ENCODE results near the gene RNF213. TPM values are rescaled to one million over a fixed set of nuclear protein-coding genes. Genes with fewer than 3 reads are reported as not detected.

Gene RNF213
- total RNA-seq, 1 experiment from 2014 or later: 70.5 TPM

DNA sequence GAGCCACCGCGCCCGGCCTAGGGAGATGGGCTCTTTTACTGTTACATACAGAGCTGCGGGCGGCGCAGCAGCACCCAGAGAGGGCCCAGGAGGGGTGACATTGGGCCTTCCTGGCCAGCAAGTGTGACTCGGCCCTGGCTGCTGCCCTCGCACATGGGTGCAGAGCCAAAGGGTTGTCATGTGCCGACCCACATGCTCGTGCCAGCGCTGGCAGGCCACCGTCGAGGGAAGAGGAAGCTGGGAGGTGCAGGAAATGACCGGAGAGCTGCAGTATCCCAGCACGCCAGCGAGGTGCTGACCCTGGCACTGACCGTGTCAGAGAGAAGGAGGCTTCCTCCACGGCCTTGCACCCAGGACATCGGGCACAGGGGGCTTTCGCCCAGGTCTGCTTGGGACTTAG is 162.3 kb downstream of the RNF213 start:
- no peak for DNase-seq (ENCODE audit: low spot score)
- peaks cover 4% of the 10 kb centered on the region; the same call in 1 of the 2 replicates for H3K36me3 Mint-ChIP-seq
- TF ChIP-seq, protein P1, sequence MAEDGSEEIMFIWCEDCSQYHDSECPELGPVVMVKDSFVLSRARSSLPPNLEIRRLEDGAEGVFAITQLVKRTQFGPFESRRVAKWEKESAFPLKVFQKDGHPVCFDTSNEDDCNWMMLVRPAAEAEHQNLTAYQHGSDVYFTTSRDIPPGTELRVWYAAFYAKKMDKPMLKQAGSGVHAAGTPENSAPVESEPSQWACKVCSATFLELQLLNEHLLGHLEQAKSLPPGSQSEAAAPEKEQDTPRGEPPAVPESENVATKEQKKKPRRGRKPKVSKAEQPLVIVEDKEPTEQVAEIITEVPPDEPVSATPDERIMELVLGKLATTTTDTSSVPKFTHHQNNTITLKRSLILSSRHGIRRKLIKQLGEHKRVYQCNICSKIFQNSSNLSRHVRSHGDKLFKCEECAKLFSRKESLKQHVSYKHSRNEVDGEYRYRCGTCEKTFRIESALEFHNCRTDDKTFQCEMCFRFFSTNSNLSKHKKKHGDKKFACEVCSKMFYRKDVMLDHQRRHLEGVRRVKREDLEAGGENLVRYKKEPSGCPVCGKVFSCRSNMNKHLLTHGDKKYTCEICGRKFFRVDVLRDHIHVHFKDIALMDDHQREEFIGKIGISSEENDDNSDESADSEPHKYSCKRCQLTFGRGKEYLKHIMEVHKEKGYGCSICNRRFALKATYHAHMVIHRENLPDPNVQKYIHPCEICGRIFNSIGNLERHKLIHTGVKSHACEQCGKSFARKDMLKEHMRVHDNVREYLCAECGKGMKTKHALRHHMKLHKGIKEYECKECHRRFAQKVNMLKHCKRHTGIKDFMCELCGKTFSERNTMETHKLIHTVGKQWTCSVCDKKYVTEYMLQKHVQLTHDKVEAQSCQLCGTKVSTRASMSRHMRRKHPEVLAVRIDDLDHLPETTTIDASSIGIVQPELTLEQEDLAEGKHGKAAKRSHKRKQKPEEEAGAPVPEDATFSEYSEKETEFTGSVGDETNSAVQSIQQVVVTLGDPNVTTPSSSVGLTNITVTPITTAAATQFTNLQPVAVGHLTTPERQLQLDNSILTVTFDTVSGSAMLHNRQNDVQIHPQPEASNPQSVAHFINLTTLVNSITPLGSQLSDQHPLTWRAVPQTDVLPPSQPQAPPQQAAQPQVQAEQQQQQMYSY (CRISPR knock-in tag; IDR thresholded peaks at IDR 0.05): no peak
- TF ChIP-seq, protein P2, sequence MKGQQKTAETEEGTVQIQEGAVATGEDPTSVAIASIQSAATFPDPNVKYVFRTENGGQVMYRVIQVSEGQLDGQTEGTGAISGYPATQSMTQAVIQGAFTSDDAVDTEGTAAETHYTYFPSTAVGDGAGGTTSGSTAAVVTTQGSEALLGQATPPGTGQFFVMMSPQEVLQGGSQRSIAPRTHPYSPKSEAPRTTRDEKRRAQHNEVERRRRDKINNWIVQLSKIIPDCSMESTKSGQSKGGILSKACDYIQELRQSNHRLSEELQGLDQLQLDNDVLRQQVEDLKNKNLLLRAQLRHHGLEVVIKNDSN (CRISPR knock-in tag; IDR thresholded peaks at IDR 0.05): no peak
- TF ChIP-seq, protein P3, sequence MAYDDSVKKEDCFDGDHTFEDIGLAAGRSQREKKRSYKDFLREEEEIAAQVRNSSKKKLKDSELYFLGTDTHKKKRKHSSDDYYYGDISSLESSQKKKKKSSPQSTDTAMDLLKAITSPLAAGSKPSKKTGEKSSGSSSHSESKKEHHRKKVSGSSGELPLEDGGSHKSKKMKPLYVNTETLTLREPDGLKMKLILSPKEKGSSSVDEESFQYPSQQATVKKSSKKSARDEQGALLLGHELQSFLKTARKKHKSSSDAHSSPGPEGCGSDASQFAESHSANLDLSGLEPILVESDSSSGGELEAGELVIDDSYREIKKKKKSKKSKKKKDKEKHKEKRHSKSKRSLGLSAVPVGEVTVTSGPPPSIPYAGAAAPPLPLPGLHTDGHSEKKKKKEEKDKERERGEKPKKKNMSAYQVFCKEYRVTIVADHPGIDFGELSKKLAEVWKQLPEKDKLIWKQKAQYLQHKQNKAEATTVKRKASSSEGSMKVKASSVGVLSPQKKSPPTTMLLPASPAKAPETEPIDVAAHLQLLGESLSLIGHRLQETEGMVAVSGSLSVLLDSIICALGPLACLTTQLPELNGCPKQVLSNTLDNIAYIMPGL (CRISPR knock-in tag; IDR thresholded peaks at IDR 0.05): no peak
- TF ChIP-seq, protein P4, sequence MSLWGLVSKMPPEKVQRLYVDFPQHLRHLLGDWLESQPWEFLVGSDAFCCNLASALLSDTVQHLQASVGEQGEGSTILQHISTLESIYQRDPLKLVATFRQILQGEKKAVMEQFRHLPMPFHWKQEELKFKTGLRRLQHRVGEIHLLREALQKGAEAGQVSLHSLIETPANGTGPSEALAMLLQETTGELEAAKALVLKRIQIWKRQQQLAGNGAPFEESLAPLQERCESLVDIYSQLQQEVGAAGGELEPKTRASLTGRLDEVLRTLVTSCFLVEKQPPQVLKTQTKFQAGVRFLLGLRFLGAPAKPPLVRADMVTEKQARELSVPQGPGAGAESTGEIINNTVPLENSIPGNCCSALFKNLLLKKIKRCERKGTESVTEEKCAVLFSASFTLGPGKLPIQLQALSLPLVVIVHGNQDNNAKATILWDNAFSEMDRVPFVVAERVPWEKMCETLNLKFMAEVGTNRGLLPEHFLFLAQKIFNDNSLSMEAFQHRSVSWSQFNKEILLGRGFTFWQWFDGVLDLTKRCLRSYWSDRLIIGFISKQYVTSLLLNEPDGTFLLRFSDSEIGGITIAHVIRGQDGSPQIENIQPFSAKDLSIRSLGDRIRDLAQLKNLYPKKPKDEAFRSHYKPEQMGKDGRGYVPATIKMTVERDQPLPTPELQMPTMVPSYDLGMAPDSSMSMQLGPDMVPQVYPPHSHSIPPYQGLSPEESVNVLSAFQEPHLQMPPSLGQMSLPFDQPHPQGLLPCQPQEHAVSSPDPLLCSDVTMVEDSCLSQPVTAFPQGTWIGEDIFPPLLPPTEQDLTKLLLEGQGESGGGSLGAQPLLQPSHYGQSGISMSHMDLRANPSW (CRISPR knock-in tag; conservative IDR thresholded peaks at IDR 0.05; ENCODE audit: low read depth): no peak
- TF ChIP-seq ZNF396 (CRISPR knock-in tag; IDR thresholded peaks at IDR 0.05; ENCODE audit: borderline replicate concordance) (no peak), JAZF1 (CRISPR knock-in tag; IDR thresholded peaks at IDR 0.05) (no peak), ZNF219 (CRISPR knock-in tag; IDR thresholded peaks at IDR 0.05; ENCODE audit: borderline replicate concordance) (no peak), SMAD4 (CRISPR knock-in tag; IDR thresholded peaks at IDR 0.05) (no peak), IRF2 (CRISPR knock-in tag; IDR thresholded peaks at IDR 0.05; ENCODE audit: borderline replicate concordance, low read depth) (no peak)
- TF ChIP-seq, protein P5, sequence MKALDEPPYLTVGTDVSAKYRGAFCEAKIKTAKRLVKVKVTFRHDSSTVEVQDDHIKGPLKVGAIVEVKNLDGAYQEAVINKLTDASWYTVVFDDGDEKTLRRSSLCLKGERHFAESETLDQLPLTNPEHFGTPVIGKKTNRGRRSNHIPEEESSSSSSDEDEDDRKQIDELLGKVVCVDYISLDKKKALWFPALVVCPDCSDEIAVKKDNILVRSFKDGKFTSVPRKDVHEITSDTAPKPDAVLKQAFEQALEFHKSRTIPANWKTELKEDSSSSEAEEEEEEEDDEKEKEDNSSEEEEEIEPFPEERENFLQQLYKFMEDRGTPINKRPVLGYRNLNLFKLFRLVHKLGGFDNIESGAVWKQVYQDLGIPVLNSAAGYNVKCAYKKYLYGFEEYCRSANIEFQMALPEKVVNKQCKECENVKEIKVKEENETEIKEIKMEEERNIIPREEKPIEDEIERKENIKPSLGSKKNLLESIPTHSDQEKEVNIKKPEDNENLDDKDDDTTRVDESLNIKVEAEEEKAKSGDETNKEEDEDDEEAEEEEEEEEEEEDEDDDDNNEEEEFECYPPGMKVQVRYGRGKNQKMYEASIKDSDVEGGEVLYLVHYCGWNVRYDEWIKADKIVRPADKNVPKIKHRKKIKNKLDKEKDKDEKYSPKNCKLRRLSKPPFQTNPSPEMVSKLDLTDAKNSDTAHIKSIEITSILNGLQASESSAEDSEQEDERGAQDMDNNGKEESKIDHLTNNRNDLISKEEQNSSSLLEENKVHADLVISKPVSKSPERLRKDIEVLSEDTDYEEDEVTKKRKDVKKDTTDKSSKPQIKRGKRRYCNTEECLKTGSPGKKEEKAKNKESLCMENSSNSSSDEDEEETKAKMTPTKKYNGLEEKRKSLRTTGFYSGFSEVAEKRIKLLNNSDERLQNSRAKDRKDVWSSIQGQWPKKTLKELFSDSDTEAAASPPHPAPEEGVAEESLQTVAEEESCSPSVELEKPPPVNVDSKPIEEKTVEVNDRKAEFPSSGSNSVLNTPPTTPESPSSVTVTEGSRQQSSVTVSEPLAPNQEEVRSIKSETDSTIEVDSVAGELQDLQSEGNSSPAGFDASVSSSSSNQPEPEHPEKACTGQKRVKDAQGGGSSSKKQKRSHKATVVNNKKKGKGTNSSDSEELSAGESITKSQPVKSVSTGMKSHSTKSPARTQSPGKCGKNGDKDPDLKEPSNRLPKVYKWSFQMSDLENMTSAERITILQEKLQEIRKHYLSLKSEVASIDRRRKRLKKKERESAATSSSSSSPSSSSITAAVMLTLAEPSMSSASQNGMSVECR (CRISPR knock-in tag; IDR thresholded peaks at IDR 0.05; ENCODE audit: borderline replicate concordance): no peak
- TF ChIP-seq, protein P6, sequence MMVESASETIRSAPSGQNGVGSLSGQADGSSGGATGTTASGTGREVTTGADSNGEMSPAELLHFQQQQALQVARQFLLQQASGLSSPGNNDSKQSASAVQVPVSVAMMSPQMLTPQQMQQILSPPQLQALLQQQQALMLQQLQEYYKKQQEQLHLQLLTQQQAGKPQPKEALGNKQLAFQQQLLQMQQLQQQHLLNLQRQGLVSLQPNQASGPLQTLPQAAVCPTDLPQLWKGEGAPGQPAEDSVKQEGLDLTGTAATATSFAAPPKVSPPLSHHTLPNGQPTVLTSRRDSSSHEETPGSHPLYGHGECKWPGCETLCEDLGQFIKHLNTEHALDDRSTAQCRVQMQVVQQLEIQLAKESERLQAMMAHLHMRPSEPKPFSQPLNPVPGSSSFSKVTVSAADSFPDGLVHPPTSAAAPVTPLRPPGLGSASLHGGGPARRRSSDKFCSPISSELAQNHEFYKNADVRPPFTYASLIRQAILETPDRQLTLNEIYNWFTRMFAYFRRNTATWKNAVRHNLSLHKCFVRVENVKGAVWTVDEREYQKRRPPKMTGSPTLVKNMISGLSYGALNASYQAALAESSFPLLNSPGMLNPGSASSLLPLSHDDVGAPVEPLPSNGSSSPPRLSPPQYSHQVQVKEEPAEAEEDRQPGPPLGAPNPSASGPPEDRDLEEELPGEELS (CRISPR knock-in tag; IDR thresholded peaks at IDR 0.05): no peak
- no peaks in the 10 kb centered on the region; the same call in 1 of the 2 replicates for H3K27me3 Mint-ChIP-seq (ENCODE audit: low read depth)
- no peak overlapping the region for H3K27ac Mint-ChIP-seq
- ChIA-PET CTCF (interaction anchor here (0.6 to 3.3 kb wide), 4 partner anchors 8 to 1714 kb away, joined by 3 to 10 read pairs (median 4); partner anchors contain the start of gene ENDOV), POLR2A (no interaction called here)
- H3K9me3 Mint-ChIP-seq: no peaks in the 10 kb centered on the region
- no peak overlapping the region for H3K4me3 Mint-ChIP-seq
- H3K4me1 Mint-ChIP-seq: 0 out of 2 replicates have a peak, but pooled peaks cover 3% of the 10 kb centered on the region
- ATAC-seq: no peak

Measured in WTC11 (cell line).